GM19099 (cell line): ENCODE results near the gene OR52B6.

Experiments used
- POLR2A ChIP-seq: IDR thresholded peaks from 3 replicates; pipeline ENCODE4 v1.6.1; 2011; ENCODE audit warnings: low read depth; ENCODE audit not compliant: insufficient read length; ENCODE audit errors: extremely low read depth

The OR52B6 gene

GRCh38 chr11:5620651-5621521 lies 40.2 kb downstream of the OR52B6 start:
- no peak for TF ChIP-seq POLR2A

- no peak for TF ChIP-seq POLR2A
These were observed 40.9 kb downstream of the OR52B6 start for GRCh38 chr11:5621580-5621979.

GRCh38 chr11:5622802-5623201 lies 42.1 kb downstream of the OR52B6 start:
- no peak for TF ChIP-seq POLR2A

GRCh38 chr11:5624489-5625279 lies 44.0 kb downstream of the OR52B6 start, which contains the start of gene TRIM34:
TRIM34 (plus strand) TSS chr11:5625001; CDS start chr11:5632332, 7,331 bp downstream.
- TF ChIP-seq POLR2A = peak; percentile 87

- TF ChIP-seq POLR2A = no peak
These were observed 44.6 kb downstream of the OR52B6 start for GRCh38 chr11:5625281-5625680.

GRCh38 chr11:5626196-5626595 lies 45.5 kb downstream of the OR52B6 start:
- no peak for TF ChIP-seq POLR2A

- no peak for TF ChIP-seq POLR2A
These were observed 50.7 kb downstream of the OR52B6 start for GRCh38 chr11:5631417-5631816.
